Measurements from ENCODE around the gene PLEKHG3. TPM values are rescaled to one million over a fixed set of nuclear protein-coding genes. Genes with fewer than 3 reads are reported as not detected.

The PLEKHG3 gene
- total and polyA plus RNA-seq, 4 experiments from 2014 or later = 10.8 to 62.6 (median 54.9) TPM

GRCh38 chr14:64708148-64709004 lies 4.2 kb downstream of the PLEKHG3 start:
- no peaks in the 10 kb centered on the region for H3K36me3 ChIP-seq (ENCODE audit: insufficient read depth, low read length)
- Mint-ChIP-seq H3K4me3 (peak overlapping the region; percentile 71 to 89 (median 84)), H3K9me3 (peaks cover 0 to 11% (median 4%) of the 10 kb centered on the region in 8 donors), H3K4me1 (peaks cover 54 to 88% (median 72%) of the 10 kb centered on the region in 4 donors), H3K36me3 (peaks cover 4 to 25% of the 10 kb centered on the region in 2 donors), H3K27me3 (no peaks in the 10 kb centered on the region), H3K27ac (peak overlapping the region; percentile 78 to 95 (median 87))
- H3K27me3 ChIP-seq (ENCODE audit: insufficient read depth, low read length) = no peaks in the 10 kb centered on the region
- intact Hi-C loops (cut with micrococcal nuclease) = loop anchor here (1.0 kb wide), 2 partner anchors 15 to 48 kb away; no protein-coding TSS in a partner anchor
- peaks cover 91% of the 10 kb centered on the region for H3K4me1 ChIP-seq (ENCODE audit: insufficient read depth, low read length)
- peak; percentile 45 to 85 (median 55) for DNase-seq
- POLR2A ChIA-PET (ENCODE audit: partially characterized antibody) = interaction anchor here (0.8 to 21.0 kb wide), 11 partner anchors 13 to 50 kb away, joined by 3 to 469 read pairs (median 8); no protein-coding TSS in a partner anchor
- no peaks in the 10 kb centered on the region for H3K9me3 ChIP-seq (ENCODE audit: control insufficient read depth in 1 of 2, low read length in 2 of 2)
- peak overlapping the region; percentile 80 for H3K27ac ChIP-seq (ENCODE audit: low read depth, low read length)
- CTCF ChIA-PET (ENCODE audit: partially characterized antibody) = interaction anchor here (1.1 to 8.0 kb wide), 9 partner anchors 10 to 183 kb away, joined by 3 to 67 read pairs (median 8); no protein-coding TSS in a partner anchor
- H3K4me3 ChIP-seq (ENCODE audit: low read length in 2 of 2) = peak overlapping the region; percentile 37 to 46

DNA sequence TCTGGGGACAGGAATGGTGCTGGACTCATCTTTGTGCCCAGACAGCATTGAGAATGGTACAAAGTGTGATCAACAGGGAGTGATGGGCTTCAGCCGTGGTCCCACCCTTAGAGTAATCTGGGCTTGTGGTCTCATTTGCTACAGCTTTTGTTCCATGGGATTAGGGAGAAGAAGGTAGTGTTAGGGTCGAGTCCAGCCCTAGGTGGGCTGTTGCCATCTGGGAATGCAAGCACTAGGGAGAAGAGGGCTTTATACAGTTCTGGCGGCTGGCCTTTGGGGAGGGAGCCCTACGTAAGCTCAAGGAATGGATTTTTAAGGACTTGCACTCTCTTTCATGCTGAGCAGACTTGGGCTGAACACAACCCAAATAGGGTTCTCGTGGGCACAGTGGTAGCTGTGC lies 4.9 kb downstream of the PLEKHG3 start:
- peaks cover 11 to 26% of the 10 kb centered on the region in 2 donors for H3K36me3 Mint-ChIP-seq
- H3K4me3 Mint-ChIP-seq = peak overlapping the region; percentile 71 to 89 (median 84)
- Histone ChIP-seq H3K9me3 (ENCODE audit: control insufficient read depth in 1 of 2, low read length in 2 of 2) (no peaks in the 10 kb centered on the region), H3K4me3 (ENCODE audit: low read length in 2 of 2) (peak overlapping the region; percentile 37 to 46), H3K27ac (ENCODE audit: low read depth, low read length) (peak overlapping the region; percentile 80), H3K27me3 (ENCODE audit: insufficient read depth, low read length) (no peaks in the 10 kb centered on the region), H3K4me1 (ENCODE audit: insufficient read depth, low read length) (peaks cover 91% of the 10 kb centered on the region), H3K36me3 (ENCODE audit: insufficient read depth, low read length) (no peaks in the 10 kb centered on the region)
- H3K4me1 Mint-ChIP-seq = peaks cover 55 to 90% (median 72%) of the 10 kb centered on the region in 4 donors
- ChIA-PET CTCF (ENCODE audit: partially characterized antibody) (interaction anchor here (1.1 to 8.0 kb wide), 8 partner anchors 9 to 183 kb away, joined by 3 to 67 read pairs (median 9); no protein-coding TSS in a partner anchor), POLR2A (ENCODE audit: partially characterized antibody) (interaction anchor here (0.9 to 21.0 kb wide), 9 partner anchors 12 to 49 kb away, joined by 4 to 469 read pairs (median 9); no protein-coding TSS in a partner anchor)
- H3K27ac Mint-ChIP-seq = peak overlapping the region; percentile 78 to 95 (median 87)
- no peak for DNase-seq
- no peaks in the 10 kb centered on the region for H3K27me3 Mint-ChIP-seq
- H3K9me3 Mint-ChIP-seq = peaks cover 0 to 18% (median 7%) of the 10 kb centered on the region in 8 donors
- intact Hi-C loops (cut with micrococcal nuclease) = no loop called here

DNA sequence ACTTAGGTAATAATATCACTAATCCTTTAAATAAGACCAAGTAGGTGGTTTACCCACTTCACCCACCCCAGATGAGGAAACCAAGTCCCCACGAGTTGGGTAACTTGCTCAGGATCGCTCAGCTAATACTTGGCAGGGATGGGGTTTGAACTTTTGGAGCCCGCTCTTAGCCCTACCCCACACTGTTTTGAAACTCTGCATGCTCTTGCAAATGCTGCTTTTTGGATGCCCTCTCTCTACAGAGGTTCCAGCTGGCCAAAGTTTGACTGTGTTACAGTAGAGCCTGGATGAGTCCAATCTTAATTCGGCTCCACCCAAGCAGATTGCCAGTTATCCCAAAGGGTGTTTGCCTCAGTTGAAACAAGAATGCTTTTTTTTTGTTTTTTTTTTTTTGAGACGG lies 6.8 kb downstream of the PLEKHG3 start:
- no peak for DNase-seq
- Mint-ChIP-seq H3K27ac (peak overlapping the region; percentile 75 to 93 (median 78)), H3K36me3 (peaks cover 17 to 23% of the 10 kb centered on the region in 2 donors), H3K4me1 (peaks cover 63 to 99% (median 82%) of the 10 kb centered on the region in 4 donors), H3K4me3 (peak overlapping the region in 6 of 8 donors; percentile 9 to 89 (median 33)), H3K9me3 (peaks cover 0 to 23% (median 11%) of the 10 kb centered on the region in 8 donors), H3K27me3 (no peaks in the 10 kb centered on the region)
- Histone ChIP-seq H3K9me3 (ENCODE audit: control insufficient read depth in 1 of 2, low read length in 2 of 2) (no peaks in the 10 kb centered on the region), H3K36me3 (ENCODE audit: insufficient read depth, low read length) (no peaks in the 10 kb centered on the region), H3K27me3 (ENCODE audit: insufficient read depth, low read length) (no peaks in the 10 kb centered on the region), H3K27ac (ENCODE audit: low read depth, low read length) (no peak overlapping the region), H3K4me1 (ENCODE audit: insufficient read depth, low read length) (peaks cover 98% of the 10 kb centered on the region), H3K4me3 (ENCODE audit: low read length in 2 of 2) (no peak overlapping the region)
- POLR2A ChIA-PET (ENCODE audit: partially characterized antibody) = interaction anchor here (0.8 to 21.0 kb wide), 4 partner anchors 10 to 47 kb away, joined by 4 to 469 read pairs (median 143); no protein-coding TSS in a partner anchor
- CTCF ChIA-PET (ENCODE audit: partially characterized antibody) = interaction anchor here (1.5 to 3.8 kb wide), 4 partner anchors 12 to 54 kb away, joined by 4 to 25 read pairs (median 6); no protein-coding TSS in a partner anchor
- intact Hi-C loops (cut with micrococcal nuclease) = no loop called here

DNA sequence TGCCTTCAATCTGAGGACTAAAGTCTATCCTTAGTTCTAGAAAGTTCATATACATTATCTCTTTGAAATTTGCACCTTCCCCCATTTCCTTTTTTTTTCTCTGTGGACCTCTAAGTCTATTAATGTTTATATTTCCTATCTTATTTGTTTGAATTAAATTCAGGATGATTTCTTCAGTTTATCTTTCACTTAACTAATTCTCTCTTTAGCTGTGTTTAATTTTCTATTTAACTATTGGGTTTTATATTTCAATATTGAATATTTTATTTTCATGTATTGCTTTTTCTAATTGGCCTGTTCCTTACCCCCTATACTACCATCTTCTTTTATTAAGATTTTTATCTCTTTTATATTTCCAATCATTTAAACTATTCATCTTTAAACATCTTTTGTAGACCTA lies 9.5 kb downstream of the PLEKHG3 start:
- Mint-ChIP-seq H3K27ac (peak overlapping the region in 6 of 7 donors; percentile 10 to 95 (median 88)), H3K9me3 (peaks cover 0 to 23% (median 11%) of the 10 kb centered on the region in 8 donors), H3K4me1 (peaks cover 72 to 99% (median 87%) of the 10 kb centered on the region in 4 donors), H3K4me3 (peak overlapping the region in 5 of 8 donors; percentile 53 to 73 (median 61)), H3K36me3 (peaks cover 26 to 31% of the 10 kb centered on the region in 2 donors), H3K27me3 (no peaks in the 10 kb centered on the region)
- POLR2A ChIA-PET (ENCODE audit: partially characterized antibody) = interaction anchor here (1.0 to 15.7 kb wide), 4 partner anchors 10 to 43 kb away, joined by 4 to 469 read pairs (median 14); partner anchors contain the start of gene PLEKHG3
- H3K36me3 ChIP-seq (ENCODE audit: insufficient read depth, low read length) = no peaks in the 10 kb centered on the region
- H3K27me3 ChIP-seq (ENCODE audit: insufficient read depth, low read length) = no peaks in the 10 kb centered on the region
- CTCF ChIA-PET (ENCODE audit: partially characterized antibody) = interaction anchor here (1.6 kb wide), 1 partner anchor 9 kb away, joined by 5 read pairs; no protein-coding TSS in a partner anchor
- no peak for DNase-seq
- H3K27ac ChIP-seq (ENCODE audit: low read depth, low read length) = peak overlapping the region; percentile 14
- no peak overlapping the region for H3K4me3 ChIP-seq (ENCODE audit: low read length in 2 of 2)
- H3K9me3 ChIP-seq (ENCODE audit: control insufficient read depth in 1 of 2, low read length in 2 of 2) = no peaks in the 10 kb centered on the region
- intact Hi-C loops (cut with micrococcal nuclease) = no loop called here
- peaks cover 99% of the 10 kb centered on the region for H3K4me1 ChIP-seq (ENCODE audit: insufficient read depth, low read length)

DNA sequence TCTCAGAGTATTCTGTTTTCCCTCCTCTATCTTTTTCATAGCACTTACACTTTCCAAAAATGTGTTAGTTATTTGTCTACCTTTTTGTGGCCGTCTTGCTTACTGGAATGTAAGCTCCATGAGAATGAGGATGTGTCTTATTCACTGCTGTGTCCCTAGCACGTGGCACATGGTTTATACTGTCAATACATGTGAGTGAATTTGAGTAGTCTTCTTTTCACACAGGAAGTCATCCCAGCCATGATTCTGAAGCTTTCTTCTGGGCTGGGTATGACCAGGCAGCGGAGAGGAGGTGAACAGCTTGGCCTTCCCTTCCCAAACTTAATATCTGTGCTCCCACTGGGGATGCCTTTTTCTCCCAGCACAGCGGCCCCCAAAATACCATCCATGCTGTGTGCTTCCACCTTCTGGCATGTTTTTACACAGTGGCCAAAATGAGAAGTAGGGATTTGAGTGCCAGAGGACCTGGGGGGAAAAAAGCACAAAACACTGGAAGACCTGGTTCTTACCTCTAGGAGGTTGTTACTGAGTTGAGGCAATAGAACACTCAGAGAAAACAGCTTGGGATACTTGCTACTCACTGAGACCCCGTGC lies 10.3 kb downstream of the PLEKHG3 start:
- Histone ChIP-seq H3K27ac (ENCODE audit: low read depth, low read length) (peak overlapping the region; percentile 14), H3K36me3 (ENCODE audit: insufficient read depth, low read length) (no peaks in the 10 kb centered on the region), H3K4me1 (ENCODE audit: insufficient read depth, low read length) (peaks cover 99% of the 10 kb centered on the region), H3K4me3 (ENCODE audit: low read length in 2 of 2) (no peak overlapping the region), H3K27me3 (ENCODE audit: insufficient read depth, low read length) (no peaks in the 10 kb centered on the region), H3K9me3 (ENCODE audit: control insufficient read depth in 1 of 2, low read length in 2 of 2) (no peaks in the 10 kb centered on the region)
- no peak for DNase-seq
- no peaks in the 10 kb centered on the region for H3K27me3 Mint-ChIP-seq
- H3K36me3 Mint-ChIP-seq = peaks cover 31% of the 10 kb centered on the region in 2 donors
- ChIA-PET CTCF (ENCODE audit: partially characterized antibody) (interaction anchor here (0.7 to 1.6 kb wide), 4 partner anchors 10 to 15 kb away, joined by 3 to 5 read pairs (median 3); no protein-coding TSS in a partner anchor), POLR2A (ENCODE audit: partially characterized antibody) (interaction anchor here (0.9 to 15.7 kb wide), 5 partner anchors 9 to 42 kb away, joined by 3 to 469 read pairs (median 6); partner anchors contain the start of gene PLEKHG3)
- peak overlapping the region in 7 of 8 donors; percentile 37 to 73 (median 60) for H3K4me3 Mint-ChIP-seq
- peaks cover 67 to 99% (median 84%) of the 10 kb centered on the region in 4 donors for H3K4me1 Mint-ChIP-seq
- H3K9me3 Mint-ChIP-seq = peaks cover 0 to 23% (median 10%) of the 10 kb centered on the region in 8 donors
- intact Hi-C loops (cut with micrococcal nuclease) = no loop called here
- H3K27ac Mint-ChIP-seq = peak overlapping the region; percentile 10 to 95 (median 89)

GRCh38 chr14:64715146-64715627 lies 11.0 kb downstream of the PLEKHG3 start:
- peak overlapping the region in 6 of 7 donors; percentile 10 to 95 (median 84) for H3K27ac Mint-ChIP-seq
- POLR2A ChIA-PET (ENCODE audit: partially characterized antibody) = interaction anchor here (0.9 to 15.7 kb wide), 4 partner anchors 8 to 27 kb away, joined by 3 to 469 read pairs (median 18); partner anchors contain the start of gene PLEKHG3
- intact Hi-C loops (cut with micrococcal nuclease) = no loop called here

More at GRCh38 chr14:64715146-64715627, 11.0 kb downstream of the PLEKHG3 start:
- H3K36me3 Mint-ChIP-seq = peaks cover 27 to 35% of the 10 kb centered on the region in 2 donors
- Histone ChIP-seq H3K36me3 (ENCODE audit: insufficient read depth, low read length) (no peaks in the 10 kb centered on the region), H3K9me3 (ENCODE audit: control insufficient read depth in 1 of 2, low read length in 2 of 2) (no peaks in the 10 kb centered on the region), H3K4me1 (ENCODE audit: insufficient read depth, low read length) (peaks cover 99% of the 10 kb centered on the region), H3K27me3 (ENCODE audit: insufficient read depth, low read length) (no peaks in the 10 kb centered on the region), H3K4me3 (ENCODE audit: low read length in 2 of 2) (no peak overlapping the region), H3K27ac (ENCODE audit: low read depth, low read length) (no peak overlapping the region)
- H3K4me3 Mint-ChIP-seq = peak overlapping the region in 5 of 8 donors; percentile 37 to 73 (median 62)
- peaks cover 66 to 99% (median 84%) of the 10 kb centered on the region in 4 donors for H3K4me1 Mint-ChIP-seq
- CTCF ChIA-PET (ENCODE audit: partially characterized antibody) = interaction anchor here (0.8 to 1.7 kb wide), 3 partner anchors 10 to 44 kb away, joined by 3 to 6 read pairs (median 5); no protein-coding TSS in a partner anchor
- no peaks in the 10 kb centered on the region for H3K27me3 Mint-ChIP-seq
- DNase-seq = no peak
- peaks cover 0 to 23% (median 10%) of the 10 kb centered on the region in 8 donors for H3K9me3 Mint-ChIP-seq

All from CD4-positive, alpha-beta memory T cell (primary cell).